ENCODE results near the gene PTPRT.
"Not testable (repeated sequence)": the region's sequence is repeated elsewhere in the genome, so short reads cannot be mapped to it uniquely, and the experiment has no call there.

Gene PTPRT

GRCh38 chr20:43186312-43186711 is 3.4 kb downstream of the PTPRT start:
- DNase-seq = no peak

GRCh38 chr20:43185901-43186300 is 3.8 kb downstream of the PTPRT start:
- DNase-seq = no peak

- no peak for DNase-seq
Measured at GRCh38 chr20:43183536-43184070, 6.1 kb downstream of the PTPRT start.

GRCh38 chr20:43178080-43178479 is 11.6 kb downstream of the PTPRT start:
- DNase-seq = no peak

- DNase-seq = no peak
Measured at GRCh38 chr20:43176726-43177125, 13.0 kb downstream of the PTPRT start.

- DNase-seq = no peak
Measured at GRCh38 chr20:43171930-43172329, 17.8 kb downstream of the PTPRT start.

GRCh38 chr20:43170771-43171170 is 18.9 kb downstream of the PTPRT start:
- no peak for DNase-seq

GRCh38 chr20:43167615-43168014 is 22.1 kb downstream of the PTPRT start:
- no peak for DNase-seq

GRCh38 chr20:43167021-43167420 is 22.7 kb downstream of the PTPRT start:
- DNase-seq = no peak

GRCh38 chr20:43165611-43166010 is 24.1 kb downstream of the PTPRT start:
- no peak for DNase-seq

GRCh38 chr20:43164736-43165135 is 25.0 kb downstream of the PTPRT start:
- DNase-seq = not testable (repeated sequence)

- DNase-seq = no peak
Measured at GRCh38 chr20:43161716-43162115, 28.0 kb downstream of the PTPRT start.

- no peak for DNase-seq
Measured at GRCh38 chr20:43160941-43161340, 28.8 kb downstream of the PTPRT start.

- DNase-seq = no peak
Measured at GRCh38 chr20:43159994-43160393, 29.7 kb downstream of the PTPRT start.

- DNase-seq = no peak
Measured at GRCh38 chr20:43155366-43156100, 34.2 kb downstream of the PTPRT start.

- DNase-seq = no peak
Measured at GRCh38 chr20:43151901-43152300, 37.8 kb downstream of the PTPRT start.

GRCh38 chr20:43151256-43151655 is 38.5 kb downstream of the PTPRT start:
- no peak for DNase-seq

GRCh38 chr20:43140726-43141125 is 49.0 kb downstream of the PTPRT start:
- no peak for DNase-seq

GRCh38 chr20:43138061-43138770 is 51.5 kb downstream of the PTPRT start:
- DNase-seq = no peak

- no peak for DNase-seq
Measured at GRCh38 chr20:43137160-43137559, 52.5 kb downstream of the PTPRT start.

GRCh38 chr20:43124241-43124640 is 65.5 kb downstream of the PTPRT start:
- no peak for DNase-seq

GRCh38 chr20:43123180-43123579 is 66.5 kb downstream of the PTPRT start:
- no peak for DNase-seq

GRCh38 chr20:43119720-43120119 is 70.0 kb downstream of the PTPRT start:
- no peak for DNase-seq

- no peak for DNase-seq
Measured at GRCh38 chr20:43102394-43102793, 87.3 kb downstream of the PTPRT start.

GRCh38 chr20:43096931-43097260 is 92.8 kb downstream of the PTPRT start:
- DNase-seq = no peak
